ENCODE results near the gene RPAP3.
A peak's percentile ranks its signal among the peaks of the same experiment; 100 is the strongest.
"Not testable (repeated sequence)": the region's sequence is repeated elsewhere in the genome, so short reads cannot be mapped to it uniquely, and the experiment has no call there.

Gene RPAP3

DNA sequence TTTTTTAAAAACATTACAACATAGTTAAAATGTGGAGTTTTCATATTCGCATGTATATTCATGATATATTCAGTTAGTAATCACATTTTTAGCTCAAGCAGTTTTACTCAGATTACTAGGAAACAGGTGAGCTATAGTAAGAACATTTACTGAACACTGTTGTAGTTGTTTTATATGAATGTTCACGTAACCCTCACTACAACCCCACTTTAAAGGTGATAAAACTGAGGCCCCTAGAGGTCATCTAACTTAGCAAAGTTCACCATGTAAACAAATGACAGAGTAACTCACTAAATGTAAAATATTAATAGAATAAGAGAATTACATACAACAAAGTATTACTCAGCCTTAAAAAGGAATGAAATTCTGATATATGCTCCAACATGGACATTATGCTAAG lies 26.0 kb downstream of the RPAP3 start:
- no peak for DNase-seq (ENCODE audit: low spot score)

DNA sequence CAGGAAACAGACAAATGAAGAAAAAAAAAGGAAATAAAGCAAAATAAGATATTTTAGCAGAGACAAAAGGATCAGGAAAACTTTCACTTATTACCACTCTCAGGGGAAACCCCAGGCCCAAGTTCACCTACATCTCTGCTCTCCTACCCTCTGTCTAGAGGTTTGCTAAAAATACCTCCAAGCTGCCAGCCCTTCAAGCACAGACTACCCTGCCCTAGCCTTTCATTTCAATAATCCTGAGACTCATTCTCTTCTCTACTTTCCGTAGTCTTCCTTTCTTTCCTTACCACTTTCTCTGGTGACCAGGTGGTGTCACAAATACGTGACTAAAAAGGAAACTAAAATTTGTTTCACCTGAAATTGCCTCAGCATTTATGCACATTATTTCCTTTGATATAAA lies 33.8 kb downstream of the RPAP3 start:
- DNase-seq (ENCODE audit: low spot score): no peak

- not testable (repeated sequence) for DNase-seq (ENCODE audit: low spot score)
These were observed 37.9 kb downstream of the RPAP3 start for GRCh38 chr12:47667935-47668334.

GRCh38 chr12:47652521-47653234 lies 53.2 kb downstream of the RPAP3 start:
- no peak for DNase-seq (ENCODE audit: low spot score)

- DNase-seq (ENCODE audit: low spot score): peak; percentile 65
These were observed 54.2 kb downstream of the RPAP3 start for GRCh38 chr12:47651368-47652254.

- no peak for DNase-seq (ENCODE audit: low spot score)
These were observed 55.4 kb downstream of the RPAP3 start for GRCh38 chr12:47650469-47650868.

DNA sequence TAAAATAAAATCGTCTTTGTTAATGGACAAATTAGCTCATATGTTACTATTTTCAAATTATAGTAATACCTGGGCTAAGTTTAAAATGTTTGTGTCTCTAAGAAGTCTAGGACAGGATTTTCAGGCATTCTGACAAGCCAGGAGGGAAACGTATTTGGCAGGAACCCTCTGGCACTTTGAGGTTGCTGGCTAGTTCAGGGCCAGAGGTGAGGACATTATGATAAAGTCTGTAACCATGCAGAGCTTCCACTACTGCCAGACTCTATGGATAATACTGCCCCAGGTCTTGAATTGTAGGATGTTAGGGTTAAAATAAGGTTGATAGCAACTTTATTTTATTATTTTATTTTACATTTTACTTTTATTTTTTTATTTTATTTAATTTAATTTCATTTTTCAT lies 56.4 kb downstream of the RPAP3 start:
- DNase-seq (ENCODE audit: low spot score): no peak

- DNase-seq (ENCODE audit: low spot score): no peak
These were observed 57.7 kb downstream of the RPAP3 start for GRCh38 chr12:47648056-47648579.

DNA sequence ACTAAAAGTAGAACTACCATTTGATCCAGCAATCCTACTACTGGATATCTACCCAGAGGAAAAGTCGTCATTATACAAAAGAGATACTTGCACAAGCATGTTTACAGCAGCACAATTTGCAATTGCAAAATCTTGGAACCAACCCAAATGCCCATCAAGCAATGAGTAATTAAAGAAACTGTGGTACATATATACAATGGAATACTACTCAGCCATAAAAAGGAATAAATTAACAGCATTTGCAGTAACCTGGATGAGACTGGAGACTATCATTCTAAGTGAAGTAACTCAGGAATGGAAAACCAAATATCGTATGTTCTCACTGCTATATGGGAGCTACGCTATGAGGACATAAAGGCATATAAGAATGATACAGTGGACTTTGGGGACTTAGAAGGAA lies 63.5 kb downstream of the RPAP3 start:
- not testable (repeated sequence) for DNase-seq (ENCODE audit: low spot score)

GRCh38 chr12:47636908-47637780 lies 68.7 kb downstream of the RPAP3 start:
- peak; percentile 60 for DNase-seq (ENCODE audit: low spot score)

GRCh38 chr12:47635770-47636169 lies 70.1 kb downstream of the RPAP3 start:
- not testable (repeated sequence) for DNase-seq (ENCODE audit: low spot score)

GRCh38 chr12:47634127-47634526 lies 71.7 kb downstream of the RPAP3 start:
- DNase-seq (ENCODE audit: low spot score): no peak

- no peak for DNase-seq (ENCODE audit: low spot score)
These were observed 83.9 kb downstream of the RPAP3 start for GRCh38 chr12:47621960-47622359.

DNA sequence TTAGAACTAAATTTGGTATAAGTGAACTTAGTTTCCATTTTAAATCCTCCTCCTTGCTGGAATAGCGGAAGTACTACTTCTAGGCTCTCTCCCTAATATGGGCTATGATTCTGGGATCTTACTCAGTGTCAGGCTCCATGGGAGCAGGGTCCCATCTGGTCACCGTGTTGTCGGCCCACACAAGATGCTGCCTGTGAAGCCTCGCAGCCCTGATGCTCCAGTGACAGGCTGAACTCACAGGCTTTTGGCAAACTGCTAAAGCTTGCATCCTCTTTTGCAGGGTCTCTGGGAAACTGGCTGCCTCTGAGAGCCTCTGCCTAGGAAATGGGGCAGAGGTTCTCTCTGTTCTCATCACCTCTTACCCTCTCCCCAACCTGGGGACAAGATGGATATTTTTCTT lies 88.4 kb downstream of the RPAP3 start:
- no peak for DNase-seq (ENCODE audit: low spot score)

DNA sequence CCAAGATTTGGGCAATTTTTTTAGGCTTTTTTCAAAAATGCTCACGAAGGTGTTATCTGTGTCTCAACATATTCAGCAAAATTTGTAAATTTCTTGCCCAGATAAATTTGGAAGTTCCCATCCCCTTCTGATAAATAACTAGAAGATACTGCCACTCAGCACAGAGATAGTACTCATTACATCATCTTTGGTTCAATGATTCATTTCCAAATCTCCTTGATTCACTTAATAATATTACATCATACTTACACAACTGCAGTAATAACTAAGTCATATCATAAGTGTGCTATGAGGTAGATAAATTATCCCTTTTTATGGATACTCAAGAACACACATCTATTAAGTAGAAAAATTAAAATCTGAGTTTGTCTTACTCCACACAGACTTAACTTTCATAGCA lies 89.4 kb downstream of the RPAP3 start:
- DNase-seq (ENCODE audit: low spot score): no peak

GRCh38 chr12:47615711-47616110 lies 90.1 kb downstream of the RPAP3 start:
- no peak for DNase-seq (ENCODE audit: low spot score)

DNA sequence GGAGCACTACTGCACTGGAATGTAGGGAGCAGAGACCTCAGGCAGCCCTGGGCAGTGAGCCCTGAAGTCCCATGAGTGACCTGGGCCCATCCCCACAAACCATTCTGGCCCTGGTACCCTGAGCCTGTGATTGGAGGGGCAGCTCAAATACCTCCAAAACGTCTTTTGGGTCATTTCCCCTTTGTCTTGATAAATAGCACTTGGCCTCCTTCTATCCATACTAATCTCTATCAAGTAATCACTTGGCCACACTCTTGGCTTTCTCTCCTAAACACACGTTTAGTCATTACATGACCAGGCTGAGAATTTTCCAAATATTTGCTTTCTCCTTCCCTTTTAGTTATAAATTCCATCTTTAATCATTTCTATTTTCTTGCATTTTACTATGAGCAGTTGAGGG lies 91.3 kb downstream of the RPAP3 start:
- no peak for DNase-seq (ENCODE audit: low spot score)

- no peak for DNase-seq (ENCODE audit: low spot score)
These were observed 92.9 kb downstream of the RPAP3 start for GRCh38 chr12:47612953-47613352.

GRCh38 chr12:47611906-47612305 lies 93.9 kb downstream of the RPAP3 start:
- no peak for DNase-seq (ENCODE audit: low spot score)

Measured in ecto neural progenitor cell (in vitro differentiated cells).